NCI-H1930 (cell line): ENCODE data around the gene DPF3.
"Not testable (repeated sequence)": the region's sequence is repeated elsewhere in the genome, so short reads cannot be mapped to it uniquely, and the experiment has no call there.

ENCODE experiments used
- DNase-seq, 2 experiments: peaks; one replicate each; lab custom pipeline; 2025; lab: John Stamatoyannopoulos, UW

The DPF3 gene

DNA sequence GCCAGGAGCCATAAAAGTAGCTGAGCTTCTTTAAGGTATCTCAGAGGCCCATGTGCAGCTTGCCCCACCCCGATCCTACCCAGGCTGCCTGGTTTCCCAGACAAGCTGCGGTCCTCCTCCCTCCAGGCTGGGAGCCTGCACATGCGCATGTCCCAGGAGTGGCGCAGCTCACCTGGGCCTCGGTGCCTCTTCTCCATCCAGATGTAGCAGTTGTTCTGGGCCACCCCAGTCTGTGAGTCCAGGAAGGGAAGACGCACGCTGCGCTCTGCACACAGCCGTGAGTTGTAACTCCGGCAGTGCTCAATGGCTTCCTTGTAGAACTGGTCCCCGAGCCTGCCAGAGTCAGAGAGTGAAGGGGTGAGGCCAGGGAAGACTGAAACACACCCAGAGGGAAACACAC lies 122.3 kb downstream of the DPF3 start:
- no peak for DNase-seq

DNA sequence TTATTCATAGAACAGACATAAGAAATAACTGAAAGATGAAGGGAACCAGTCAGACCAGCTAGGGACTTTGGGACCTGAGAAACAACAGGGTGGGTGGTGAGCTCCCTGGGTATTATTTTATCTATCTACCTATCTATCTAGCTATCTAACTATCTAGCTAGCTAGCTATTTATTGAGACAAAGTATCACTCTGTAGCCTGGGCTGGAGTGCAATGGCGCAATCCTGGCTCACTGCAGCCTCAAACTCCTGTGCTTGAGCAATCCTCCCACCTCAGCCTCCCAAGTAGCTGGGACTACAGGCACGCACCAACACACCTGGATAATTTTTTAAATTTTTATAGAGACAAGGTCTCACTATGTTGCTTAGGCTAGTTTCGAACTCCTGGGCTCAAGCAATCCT lies 127.6 kb downstream of the DPF3 start:
- DNase-seq, result no peak

DNA sequence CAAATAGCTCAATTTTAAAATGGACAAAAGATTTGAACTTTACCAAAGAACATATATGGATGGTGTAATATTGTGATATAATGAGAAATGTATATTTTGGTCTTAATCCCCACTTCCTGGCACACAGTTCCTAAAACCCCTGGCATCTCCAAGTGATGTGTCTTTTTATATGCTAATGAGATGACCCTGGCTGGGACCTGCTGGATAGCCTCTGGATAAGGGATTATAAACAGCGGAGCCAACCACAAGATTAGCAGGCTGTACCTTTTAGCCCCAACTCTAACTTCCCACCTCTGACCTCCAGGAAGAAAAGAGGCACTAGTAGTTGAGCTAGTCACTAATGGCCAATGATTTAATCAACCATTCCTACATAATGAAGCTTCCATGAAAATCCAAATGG lies 130.0 kb downstream of the DPF3 start:
- no peak for DNase-seq

DNA sequence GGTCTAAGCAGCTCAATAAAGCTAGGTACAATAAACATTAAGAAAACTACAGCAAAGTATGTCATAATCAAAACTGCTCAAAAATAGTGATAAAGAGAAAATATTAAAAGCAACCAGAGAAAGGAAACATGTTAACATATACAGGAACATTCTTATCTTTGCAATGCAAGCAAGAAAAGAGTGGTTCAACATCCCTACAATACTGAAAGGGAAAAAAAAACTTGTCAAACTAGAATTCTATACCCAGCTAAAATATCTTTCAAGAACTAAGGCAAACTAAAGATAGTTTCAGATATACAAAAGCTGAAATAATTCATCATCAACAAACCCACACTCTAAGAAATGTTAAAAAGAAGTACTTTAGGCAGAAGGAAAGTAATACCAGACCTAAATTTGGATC lies 134.2 kb downstream of the DPF3 start:
- no peak for DNase-seq

DNA sequence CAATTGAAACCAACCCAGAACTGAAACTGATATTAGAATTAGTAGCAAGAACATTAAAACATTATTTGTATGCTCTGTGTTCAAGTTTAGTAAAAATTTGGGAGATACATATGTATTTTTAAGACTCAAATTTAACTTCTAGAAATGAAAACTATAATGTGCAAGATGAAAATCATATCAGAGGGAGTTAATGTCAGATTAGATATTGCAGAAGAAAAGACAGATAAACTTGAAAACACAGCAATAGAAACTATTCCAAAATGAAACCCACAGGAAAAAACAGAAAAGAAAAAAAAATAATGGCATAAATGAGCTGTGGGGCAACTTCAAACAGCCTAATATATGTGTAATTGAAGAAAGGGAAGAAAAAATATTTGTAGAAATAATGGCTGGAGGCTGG lies 134.9 kb downstream of the DPF3 start:
- DNase-seq, result no peak

DNA sequence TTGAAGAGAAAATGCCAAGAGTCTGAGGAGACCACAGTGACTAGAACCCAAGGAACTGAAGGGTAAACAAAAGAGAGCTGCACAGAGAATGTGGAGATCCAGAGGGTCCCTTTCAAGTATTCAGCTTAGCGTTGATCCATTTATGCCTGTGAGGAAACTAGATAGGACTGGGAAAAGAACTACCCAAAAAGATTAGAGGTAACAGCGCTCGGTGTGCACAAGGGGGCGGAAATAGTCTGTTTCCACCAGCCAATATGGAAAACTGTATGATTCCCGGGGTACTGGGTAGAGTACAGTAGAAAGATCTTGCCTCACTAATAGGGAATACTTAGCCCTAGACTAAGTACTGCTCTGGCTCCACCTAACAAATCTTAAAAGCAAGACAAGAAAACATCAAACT lies 135.5 kb downstream of the DPF3 start:
- no peak for DNase-seq

DNA sequence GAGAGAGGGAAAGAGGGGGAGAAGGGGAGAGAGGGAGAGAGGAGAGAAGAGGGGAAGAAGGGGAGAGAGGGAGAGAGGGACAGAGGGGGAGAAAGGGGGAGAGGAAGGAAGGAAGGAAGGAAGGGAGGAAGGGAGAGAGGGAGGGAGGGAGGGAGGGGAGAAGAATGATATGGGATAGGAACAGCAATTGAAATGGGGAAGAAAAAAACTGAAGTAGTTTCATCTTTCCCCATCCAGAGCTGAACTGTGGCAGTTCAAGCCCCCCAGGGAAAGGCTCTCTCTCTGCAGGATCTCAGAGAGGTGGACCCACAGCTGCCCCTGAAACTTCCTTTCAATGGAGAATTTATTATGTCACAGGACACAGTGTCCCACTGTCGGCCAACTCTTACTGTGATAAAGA lies 136.9 kb downstream of the DPF3 start:
- no peak for DNase-seq

DNA sequence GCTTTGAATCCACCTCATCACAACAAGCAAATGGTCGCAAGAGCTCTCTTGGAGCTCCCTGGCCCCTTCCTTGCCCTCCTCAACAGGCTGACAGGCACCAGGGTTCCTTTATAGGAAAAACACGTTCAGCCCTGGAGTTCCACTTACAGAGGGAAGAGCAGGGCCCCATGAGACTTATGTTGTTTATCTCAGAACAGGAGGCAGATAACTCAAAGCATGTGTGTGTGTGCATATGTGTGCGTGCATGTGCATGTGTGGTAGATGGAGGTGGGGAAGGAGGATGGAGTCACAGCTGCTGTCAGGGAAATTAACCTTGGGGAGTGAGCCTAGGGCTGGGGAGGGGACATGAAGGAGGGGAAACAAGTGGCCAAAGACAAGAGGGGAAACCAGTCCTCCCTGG lies 138.1 kb downstream of the DPF3 start:
- no peak for DNase-seq

DNA sequence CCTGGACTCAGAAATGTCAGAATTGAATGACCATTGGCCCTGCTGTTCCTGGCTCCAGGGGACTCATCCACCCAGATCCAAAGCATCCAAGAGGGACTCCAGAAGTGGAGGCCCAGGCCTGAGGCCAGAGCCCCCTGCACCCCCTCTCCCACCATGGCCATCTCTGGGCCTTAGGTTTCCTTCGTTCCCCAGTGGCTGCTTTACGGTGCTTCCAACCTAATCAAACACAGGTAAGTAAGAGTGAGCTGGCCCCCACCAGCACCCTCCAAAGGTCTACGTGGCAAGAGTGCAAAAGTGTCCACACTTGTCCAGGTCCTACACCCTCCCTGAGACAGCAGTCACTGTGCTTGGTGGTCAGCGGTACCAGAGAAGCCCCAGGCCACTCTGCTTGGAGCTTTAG lies 139.0 kb downstream of the DPF3 start:
- no peak for DNase-seq

DNA sequence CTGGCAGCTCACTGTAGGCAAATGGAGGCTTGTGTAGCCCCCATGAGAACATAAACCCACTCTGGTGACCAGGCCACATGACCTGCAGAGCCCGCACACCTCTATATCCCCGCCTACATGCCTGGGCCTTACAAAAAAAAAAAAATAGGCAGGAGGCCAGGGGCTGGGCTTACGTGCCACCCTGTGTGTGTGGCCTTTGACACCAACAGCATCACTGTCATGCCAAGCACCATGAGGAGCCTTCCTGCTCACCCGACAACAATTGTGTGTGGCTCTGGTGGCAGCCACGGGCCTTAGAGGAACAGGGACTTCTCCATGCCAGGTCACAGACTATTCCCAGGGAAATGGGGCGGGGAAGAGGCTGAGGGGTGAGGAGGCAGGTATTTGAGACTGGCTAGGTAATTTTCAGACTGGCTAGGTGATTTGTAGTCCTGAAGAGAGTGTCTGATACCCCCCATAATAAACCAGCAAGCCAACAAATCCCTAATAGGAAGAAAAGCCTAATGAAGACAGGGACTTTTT lies 140.0 kb downstream of the DPF3 start:
- DNase-seq, result no peak

DNA sequence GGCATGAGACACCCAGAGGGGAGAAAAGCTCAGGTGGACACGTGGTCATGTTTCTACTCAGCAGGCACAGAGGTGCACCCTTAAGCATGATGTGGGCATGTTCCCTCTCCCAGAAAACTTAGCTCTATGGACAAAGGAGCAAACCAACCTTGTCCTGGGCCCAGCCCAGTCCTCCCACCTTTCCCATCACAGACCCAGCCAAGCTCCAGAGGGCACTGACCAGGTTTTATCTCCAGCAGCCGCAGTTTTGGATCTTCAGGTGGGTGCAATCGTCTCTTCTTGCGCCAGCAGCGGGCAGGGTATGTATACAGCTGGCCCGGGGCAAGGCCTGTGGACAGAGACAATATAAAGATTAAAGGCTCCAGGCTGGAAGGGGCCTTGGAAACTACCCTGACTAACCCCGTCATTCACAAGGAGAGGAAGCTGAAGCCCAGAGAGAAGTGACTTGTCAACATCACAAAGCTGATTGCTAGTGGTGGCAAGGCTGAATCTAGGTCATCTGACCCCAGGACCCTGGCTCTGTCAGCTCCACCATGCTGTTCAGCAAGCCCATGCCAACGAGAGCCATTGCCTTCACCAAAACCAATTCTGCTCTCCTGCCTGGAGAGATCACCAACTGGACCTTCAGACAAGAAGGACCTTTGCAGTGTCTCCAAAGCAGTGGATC lies 140.7 kb downstream of the DPF3 start:
- DNase-seq, result no peak

DNA sequence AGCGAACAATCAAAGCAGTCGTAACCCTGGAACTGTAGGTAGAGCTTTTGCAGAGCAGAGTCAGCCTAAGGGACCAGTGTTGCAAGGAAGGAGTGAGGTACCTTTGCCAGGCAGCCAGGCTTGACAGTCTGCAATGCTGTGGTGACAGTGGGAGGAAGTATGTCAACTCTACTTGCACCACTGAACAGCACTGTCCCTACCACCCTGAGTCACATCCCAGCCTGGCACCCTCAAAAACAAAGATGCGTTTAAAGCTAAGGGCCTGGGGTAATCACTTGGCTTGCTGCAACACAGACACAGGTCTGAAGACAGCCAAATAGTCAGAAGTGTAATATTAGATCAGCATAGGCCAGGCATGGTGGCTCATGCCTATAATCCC lies 141.9 kb downstream of the DPF3 start:
- no peak for DNase-seq

DNA sequence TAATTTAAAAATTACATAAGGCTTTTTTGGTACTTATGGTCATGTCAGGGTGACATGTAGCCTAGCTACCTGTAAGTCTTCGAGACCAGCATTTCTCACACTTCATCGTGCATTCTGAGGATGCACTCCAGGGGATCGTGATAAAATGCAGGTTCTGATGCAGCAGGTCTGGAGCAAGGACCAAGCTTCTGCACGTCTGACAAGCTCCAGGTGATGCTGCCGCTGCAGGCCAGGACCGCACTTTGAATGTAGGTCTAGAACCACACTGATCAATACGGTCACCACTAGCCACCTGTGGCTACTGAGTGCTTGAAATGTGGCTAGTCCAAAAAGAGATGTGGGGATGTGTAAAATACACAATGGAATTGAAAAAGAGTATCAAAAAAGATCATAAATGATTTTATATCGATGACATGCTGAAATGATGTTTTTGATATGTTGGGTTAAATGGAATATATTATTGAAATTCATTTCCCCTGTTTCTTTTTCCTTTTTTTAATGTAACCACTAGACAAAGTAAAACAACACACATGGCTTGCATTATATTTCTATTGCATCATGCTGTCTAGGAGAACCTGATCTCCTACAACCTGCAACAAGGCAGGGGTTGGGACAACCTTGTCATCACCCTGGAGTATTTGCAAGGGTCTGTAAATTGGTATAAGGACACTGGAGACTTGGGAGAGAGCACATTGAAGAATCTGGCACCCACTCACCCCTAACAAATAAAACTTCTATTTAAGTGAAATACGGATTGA lies 142.4 kb downstream of the DPF3 start:
- no peak for DNase-seq

DNA sequence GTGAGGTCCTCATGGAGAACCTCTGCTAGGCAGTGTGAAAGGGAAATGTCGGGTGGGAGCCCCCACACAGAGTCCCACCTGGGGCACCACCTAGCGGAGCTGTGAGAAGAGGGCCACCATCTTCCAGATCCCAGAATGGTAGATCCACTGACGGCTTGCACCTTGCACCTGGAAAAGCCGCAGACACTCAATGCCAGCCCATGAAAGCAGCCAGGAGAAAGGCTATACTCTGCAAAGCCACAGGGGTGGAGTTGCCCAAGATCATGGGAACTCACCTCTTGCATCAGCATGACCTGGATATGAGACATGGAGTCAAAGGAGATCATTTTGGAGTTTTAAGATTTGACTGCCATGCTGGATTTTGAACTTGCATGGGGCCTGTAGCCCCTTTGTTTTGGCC lies 145.0 kb downstream of the DPF3 start:
- not testable (repeated sequence) for DNase-seq

DNA sequence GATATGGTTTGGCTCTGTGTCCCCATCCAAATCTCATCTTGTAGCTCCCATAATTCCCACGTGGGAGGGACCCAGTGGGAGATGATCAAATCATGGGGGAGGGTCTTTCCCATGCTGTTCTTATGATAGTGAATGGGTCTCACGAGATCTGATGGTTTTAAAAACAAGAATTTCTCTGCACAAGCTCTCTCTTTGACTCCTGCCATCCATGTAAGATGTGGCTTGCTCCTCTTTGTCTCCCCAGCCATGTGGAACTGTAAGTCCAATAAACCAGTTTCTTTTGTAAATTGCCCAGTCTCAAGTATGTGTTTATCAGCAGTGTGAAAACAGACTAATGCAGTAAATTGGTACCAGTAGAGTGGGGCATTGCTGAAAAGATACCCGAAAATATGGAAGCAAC lies 146.2 kb downstream of the DPF3 start:
- no peak for DNase-seq

DNA sequence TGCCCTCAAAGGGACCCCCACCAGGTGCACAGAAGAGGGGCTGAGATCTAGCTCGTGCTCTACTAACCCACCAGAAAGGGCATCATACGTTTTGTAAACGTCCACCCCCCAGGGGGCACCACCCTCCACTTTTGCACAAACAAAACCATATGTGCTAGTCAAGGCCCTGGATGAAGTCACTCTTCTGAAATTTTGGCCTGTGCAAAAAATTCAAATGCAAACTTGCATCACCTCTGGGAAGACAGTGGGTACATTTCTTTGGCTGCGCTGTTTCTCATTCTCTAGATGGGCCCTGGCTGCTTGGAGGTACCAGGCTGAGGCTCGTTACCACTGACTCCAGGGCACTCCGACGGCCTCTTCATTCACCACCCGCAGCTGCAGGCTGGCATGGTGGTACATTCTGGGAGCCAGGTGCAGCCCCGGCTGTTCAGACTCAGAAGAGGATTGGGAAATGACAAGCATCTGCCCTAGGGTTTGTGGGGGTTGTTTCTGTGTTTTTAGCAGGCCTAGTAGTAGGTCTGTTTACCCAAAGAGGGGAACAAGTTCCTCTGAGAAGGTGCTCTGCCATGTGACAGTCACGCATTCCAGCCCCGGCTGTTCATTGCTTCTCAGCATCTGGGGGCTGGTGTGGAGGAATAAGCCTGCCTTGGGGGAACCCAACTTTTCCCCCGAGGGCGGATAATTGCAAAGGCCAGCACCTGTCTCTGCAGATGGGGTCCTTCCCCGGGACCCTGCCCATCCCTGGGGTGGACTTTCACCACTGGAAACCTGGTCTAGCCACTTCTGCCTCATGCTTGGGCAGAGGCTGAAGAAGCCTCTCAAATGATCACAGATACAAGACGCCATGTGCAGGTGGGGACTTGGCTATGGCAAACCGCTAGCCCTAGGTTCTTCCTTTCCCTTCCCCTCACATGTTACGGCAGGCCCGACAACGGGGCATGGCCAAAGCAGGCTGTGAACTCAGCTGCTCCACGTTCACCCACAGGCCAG lies 147.6 kb downstream of the DPF3 start:
- no peak for DNase-seq

DNA sequence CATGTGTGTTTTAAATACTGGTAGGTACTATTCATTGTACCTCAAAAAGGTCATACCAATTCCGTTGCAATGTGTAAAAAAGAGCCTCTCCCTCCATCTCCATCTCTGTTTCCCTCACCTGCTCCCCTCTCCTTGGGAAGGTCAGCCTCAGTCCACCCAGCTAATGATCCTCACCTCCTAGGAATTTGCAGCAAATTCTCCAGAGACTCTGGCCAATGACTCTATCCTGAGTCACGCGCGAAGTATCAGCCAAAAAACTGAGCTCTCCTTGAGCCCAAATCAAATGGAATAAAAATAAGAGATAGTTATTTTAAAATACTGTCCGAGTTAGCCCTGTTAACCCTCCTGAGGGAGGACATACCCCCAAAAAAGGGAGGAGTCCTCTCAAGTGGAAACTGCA lies 148.4 kb downstream of the DPF3 start:
- no peak for DNase-seq

DNA sequence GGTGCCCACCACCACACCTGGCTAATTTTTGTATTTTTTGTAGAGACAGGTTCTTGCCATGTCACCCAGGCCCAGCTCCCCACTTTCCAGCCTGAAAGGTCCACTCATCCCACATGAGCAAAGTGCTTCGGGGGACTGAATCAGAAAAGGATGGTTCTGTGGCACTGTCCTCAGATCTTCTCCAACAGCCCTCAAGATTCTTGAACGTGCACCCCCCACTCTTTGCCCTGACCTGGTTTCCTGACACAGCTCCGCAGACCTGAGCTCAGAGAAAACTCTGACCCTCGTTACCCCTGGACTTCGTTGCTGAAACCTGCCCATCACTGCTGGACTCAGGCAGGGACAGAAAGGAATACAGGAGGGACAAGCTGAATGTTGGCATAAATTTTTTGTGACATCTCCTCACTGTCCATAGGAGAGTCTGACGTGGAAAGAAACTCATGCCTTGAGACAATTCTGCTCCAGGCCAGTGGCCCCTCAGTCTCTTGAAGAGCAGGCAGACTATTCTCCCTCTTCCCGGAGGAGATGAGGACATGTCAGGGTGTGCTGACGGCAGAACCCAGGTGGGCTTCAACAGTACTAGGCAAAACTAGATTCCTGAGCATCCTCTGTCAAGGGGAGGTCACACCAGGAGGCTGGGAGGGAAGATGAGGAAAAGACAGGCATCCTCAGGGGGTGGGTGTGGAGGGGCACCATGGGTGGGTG lies 149.3 kb downstream of the DPF3 start:
- DNase-seq, result no peak

DNA sequence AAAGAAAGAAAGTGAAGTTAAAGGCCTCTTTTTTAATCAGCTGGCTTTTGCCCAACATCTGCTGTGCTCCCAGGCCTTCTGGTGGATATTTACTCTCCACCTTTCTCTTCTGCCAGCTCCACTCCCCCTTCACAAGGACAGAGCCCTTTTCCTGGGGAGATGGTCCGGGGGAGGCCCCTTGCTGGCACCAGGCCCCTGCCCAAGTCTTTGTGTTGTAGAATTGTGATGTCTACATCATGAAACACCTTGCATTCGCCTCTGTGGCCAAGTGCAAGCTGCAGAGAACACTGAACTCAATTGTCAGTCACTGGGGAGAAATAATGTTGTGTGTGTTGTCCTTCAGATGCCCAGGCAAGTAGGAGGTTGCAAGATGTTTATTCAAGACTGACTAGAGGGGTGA lies 150.3 kb downstream of the DPF3 start:
- no peak for DNase-seq

DNA sequence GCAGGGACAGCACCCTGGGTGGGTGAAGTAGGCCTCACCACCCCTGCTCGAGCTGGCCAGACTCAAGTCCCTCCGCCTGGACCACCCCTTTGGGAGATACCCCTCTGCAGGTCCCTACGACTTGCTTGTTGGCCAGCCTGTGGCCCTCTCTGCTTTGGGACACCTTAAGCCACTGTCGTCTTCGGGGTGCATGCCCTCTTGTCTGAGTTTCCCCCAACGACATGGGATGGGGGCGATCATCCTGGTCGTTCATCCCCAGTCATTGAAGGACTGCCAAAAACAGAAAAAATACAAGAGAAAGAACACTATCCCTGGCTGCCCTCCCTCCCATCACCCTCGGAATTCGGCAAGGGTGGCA lies 151.1 kb downstream of the DPF3 start:
- no peak for DNase-seq

DNA sequence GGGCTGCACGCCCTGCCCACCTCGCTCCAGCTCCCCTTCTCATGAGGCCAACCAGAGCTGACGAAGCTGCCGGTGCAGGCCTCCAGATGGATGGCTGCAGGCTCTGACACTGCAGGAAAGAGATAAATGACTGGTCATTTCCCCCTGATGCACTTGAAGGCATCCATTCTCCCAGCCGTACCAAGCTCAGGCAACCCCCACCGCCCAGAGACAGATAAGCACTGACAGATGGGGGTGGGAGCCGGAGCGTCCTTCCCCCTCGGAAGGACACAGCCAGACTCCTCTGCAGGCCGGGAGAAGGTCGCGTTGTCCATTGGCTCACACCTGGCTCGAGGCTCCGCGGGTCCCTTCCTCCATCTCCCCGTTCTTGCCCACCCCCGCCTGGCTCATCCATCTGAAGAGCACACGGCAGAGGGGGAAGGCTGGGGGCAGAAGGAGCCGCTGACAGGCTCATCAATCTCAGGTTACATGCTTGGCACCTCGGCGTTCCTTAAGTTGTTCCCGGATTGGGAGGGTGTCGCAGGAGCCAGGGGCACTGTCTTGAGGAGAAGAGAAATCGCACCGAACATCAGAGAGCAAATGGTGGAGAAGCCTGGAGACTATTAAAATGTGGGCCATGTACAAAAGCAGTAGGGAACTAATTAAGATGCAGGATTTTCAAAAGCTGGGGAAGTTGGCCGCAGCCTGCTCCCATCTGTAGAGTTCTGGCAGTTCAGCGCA lies 151.6 kb downstream of the DPF3 start:
- DNase-seq, result no peak

DNA sequence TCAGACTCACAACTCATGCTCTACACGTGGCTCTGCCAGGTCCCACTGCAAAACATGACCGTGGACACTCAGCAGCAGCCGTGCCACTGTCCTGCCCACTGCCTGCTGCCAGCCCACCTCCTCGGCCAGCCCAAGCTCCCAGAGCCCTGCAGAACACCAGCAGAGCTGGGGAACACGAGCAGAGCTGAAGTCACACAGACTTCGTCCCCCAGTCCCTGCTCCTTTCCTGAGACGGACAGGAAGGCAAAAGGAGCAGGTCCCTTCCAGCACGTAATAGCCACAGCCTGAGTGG lies 152.1 kb downstream of the DPF3 start:
- DNase-seq, result no peak
